GM12891 (cell line): ENCODE measurements around the gene KCNJ1.
A peak's percentile ranks its signal among the peaks of the same experiment; 100 is the strongest.

Experiments used
- DNase-seq: peaks from one replicate; pipeline ENCODE4 v3.0.0; 2011; ENCODE audit warnings: low spot score; ENCODE audit not compliant: insufficient read length
- FAIRE-seq: peaks from 2 replicates; lab custom pipeline; 2011; peaks lifted over from hg19 to GRCh38; lab: Jason Lieb, UNC
- PAX5 ChIP-seq: IDR thresholded peaks from 2 replicates; pipeline ENCODE4 v1.6.1; 2011; ENCODE audit warnings: low read length, moderate library complexity, mild to moderate bottlenecking; ENCODE audit not compliant: insufficient read depth, severe bottlenecking
- POLR2A ChIP-seq: IDR thresholded peaks from 2 replicates; pipeline ENCODE4 v1.6.1; 2011; ENCODE audit warnings: low read depth, low read length, control low read depth
- POLR2AphosphoS5 ChIP-seq: IDR thresholded peaks from 2 replicates; pipeline ENCODE4 v1.6.1; 2011; ENCODE audit warnings: low read depth, low read length, control low read depth
- POU2F2 ChIP-seq: IDR thresholded peaks from 2 replicates; pipeline ENCODE4 v1.6.1; 2011; ENCODE audit warnings: low read depth, mild to moderate bottlenecking, control low read depth, low read length, moderate library complexity
- SPI1 ChIP-seq: IDR thresholded peaks from 2 replicates; pipeline ENCODE4 v1.6.1; 2011; ENCODE audit warnings: low read depth, low read length, control low read depth
- TAF1 ChIP-seq: IDR thresholded peaks from 2 replicates; pipeline ENCODE4 v1.6.1; 2011; ENCODE audit warnings: low read depth, low read length, control low read depth

KCNJ1 gene

DNA sequence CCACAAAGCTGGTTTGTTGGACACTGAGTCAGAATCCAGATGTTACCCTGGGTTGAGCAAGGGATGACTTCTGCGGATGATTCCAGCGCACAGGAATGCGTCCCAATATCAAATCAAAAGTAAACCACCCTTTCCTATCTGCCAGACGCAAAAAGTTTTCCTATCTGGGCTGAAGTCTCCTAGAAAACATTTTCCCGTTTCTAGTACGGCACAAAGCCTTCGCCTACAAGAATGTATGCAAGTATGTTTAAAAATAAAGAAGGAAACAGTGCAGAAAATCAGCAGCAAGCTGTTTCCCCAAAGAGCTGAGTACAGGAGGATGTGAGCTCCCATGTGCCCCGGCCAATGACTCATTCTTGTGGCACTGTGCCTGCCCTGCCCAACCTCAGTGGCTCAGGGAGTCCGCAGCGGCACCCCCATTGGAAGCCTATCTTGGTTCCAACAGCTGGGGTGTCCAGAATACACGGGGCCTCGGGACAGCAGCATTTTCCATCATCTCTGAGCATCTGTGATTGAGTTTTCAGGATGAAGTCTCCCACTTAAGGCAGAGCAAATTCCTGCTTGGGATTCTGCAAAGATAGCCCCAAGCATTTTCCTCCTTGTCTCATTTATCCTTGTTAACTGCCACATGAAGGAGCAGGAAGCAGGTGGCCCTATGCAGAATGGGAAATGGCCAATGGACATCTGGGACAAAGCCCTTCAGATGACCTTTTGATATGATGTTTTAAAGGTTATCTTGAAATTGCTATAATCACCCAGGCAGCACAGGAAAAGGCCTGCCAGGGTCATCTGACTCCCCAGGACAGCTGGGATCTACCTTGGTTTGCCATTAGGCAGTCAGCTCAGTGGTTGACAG lies 41.5 kb upstream of the KCNJ1 start:
- no peak for TF ChIP-seq SPI1
- no peak for TF ChIP-seq POLR2AphosphoS5
- TF ChIP-seq PAX5 = no peak
- TF ChIP-seq POU2F2 = no peak
- TF ChIP-seq TAF1 = no peak
- TF ChIP-seq POLR2A = no peak
- no peak for DNase-seq
- no peak for FAIRE-seq

DNA sequence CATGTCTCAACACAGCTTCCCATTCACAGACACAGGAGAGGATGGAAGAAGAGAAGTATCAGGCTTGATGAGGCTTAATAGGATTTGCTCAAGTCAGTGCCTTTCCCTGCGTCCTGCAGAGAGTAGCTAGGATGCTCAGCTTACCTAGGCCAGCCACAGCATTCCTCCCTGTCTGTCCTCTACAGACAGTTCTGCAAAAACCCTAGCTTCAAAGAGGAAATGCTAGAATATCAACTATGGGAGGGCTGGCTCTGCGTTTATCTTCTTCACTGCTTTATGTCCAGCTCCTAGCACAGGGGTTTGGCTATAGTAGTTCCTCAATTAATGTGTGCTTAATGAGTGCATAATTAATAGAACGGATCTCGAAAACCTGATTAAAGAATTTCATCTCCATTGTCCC lies 40.5 kb upstream of the KCNJ1 start:
- DNase-seq (no peak), FAIRE-seq (no peak)
- TF ChIP-seq POLR2A (no peak), TAF1 (no peak), POU2F2 (no peak), POLR2AphosphoS5 (no peak), PAX5 (no peak), SPI1 (no peak)

DNA sequence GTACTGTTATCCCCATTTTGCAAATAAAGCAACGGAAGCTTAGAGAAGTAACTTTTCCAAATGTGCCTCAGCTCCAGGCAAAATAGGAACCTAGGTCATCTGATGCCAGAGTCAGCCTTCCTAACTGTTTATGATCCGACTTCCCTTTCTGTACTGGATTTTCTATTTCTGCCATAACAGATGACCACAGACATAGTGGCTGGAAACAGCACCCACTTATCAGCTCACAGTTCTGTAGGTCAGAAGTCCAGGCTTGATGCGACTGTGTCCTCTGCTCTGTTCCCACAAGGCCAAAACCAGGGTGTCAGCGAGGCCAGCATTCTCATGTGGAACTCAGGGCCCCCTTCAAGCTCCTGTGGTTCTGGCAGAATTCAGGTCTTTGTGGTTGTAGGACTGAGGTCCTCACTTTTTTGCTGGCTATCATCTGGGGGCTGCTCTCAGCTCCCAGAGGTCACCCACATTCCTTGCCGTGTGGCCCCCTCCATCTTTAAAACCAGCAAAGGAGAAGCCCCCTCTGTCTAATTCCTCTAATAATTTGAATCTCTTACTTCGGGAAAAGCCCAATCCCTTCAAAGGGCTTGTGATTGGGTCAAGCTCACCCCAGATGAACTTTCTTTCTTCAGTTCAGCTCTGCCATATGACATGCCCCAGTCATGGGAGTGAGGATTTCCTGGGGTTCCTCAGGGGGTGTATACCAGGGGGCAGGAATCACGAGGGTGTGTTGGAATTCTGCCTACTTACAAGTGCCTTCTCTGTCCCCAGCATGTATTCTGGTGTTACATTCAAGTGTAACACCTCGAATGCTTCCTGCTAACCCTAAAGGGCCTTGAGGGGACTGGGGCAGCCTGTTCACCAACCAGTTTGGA lies 39.3 kb upstream of the KCNJ1 start:
- TF ChIP-seq SPI1 (no peak), POLR2A (no peak), TAF1 (no peak), POLR2AphosphoS5 (no peak), PAX5 (no peak), POU2F2 (no peak)
- FAIRE-seq = no peak
- DNase-seq = no peak

DNA sequence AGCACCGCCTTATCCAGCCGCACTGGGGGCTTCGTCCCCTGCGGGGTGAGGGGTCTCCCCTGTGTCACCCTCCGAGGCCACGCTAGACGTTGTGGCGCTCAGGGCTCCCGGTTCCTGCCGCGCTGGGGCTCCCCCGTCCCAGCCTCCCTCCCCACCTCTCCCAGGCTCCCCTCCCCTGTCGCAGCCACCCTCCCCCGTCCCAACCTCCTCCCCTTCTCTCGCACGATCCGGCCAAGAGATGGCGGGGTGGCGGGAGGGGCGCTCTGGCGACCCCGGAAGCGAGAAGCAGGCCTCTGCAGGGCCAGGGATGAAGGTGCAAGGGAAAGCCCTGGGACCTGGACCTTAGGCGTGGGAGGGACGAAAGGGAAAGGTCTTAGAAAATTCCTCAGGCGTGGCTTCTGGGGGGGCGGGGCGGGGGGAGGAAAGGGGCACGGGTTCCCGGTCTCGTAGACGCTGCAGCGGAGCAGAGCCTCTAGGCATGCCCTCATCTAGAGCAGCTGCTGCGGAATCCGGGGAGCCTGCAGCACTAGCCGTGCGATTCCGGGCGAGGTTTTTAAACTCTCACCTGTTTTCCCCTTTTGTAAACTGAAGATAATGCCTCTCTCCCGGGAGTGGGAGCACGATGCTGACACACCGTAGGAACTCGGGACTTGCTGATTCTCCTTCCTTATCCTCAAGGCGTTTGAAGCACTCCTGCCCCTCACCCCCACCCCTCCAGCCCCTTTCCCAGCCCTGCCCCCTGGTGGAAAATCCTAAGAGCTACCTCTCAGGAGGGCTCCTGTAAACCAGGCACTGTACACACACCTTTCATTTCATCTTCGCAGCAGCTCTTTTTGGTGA lies 38.5 kb upstream of the KCNJ1 start:
- FAIRE-seq = peak; percentile 43
- peak; percentile 58 for DNase-seq
- TF ChIP-seq TAF1 = no peak
- no peak for TF ChIP-seq POLR2A
- no peak for TF ChIP-seq POLR2AphosphoS5
- no peak for TF ChIP-seq POU2F2
- TF ChIP-seq SPI1 = no peak
- no peak for TF ChIP-seq PAX5

DNA sequence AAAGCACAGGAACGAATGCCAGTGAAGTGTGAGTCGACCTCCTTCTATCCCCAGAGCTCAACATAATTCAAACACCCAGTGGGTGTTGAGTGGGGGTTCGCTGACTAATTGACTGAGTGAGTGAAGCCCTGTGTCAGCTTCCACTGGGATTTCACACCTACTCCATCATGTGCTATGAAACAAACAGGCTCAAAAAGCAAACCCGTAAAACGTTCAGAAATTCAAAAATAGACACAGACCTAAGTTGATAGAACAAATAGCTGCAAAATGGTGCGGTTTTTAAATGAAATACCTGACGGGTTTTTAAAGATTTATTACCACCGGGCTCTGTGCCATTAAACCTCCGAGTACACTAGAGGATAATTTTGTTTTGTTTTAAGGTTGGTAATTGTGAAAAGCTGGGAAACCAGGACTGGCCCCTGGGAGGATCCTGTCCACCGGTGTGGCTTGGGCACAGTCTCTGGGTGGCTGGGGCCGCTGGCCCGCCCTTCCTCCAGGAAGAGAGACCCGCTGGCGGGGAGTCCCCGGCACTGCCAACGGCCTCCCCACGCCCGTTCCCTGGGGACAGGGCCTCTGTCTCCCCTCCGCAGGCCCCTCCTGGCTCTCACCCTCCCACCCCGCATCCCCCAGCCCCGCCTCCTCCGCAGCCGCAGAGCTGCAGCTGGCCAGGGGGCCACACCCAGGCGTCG lies 37.7 kb upstream of the KCNJ1 start:
- TF ChIP-seq POLR2AphosphoS5 = no peak
- TF ChIP-seq POU2F2 = no peak
- no peak for TF ChIP-seq POLR2A
- no peak for TF ChIP-seq TAF1
- TF ChIP-seq SPI1 = no peak
- TF ChIP-seq PAX5 = no peak
- DNase-seq (peak; percentile 48), FAIRE-seq (no peak)

DNA sequence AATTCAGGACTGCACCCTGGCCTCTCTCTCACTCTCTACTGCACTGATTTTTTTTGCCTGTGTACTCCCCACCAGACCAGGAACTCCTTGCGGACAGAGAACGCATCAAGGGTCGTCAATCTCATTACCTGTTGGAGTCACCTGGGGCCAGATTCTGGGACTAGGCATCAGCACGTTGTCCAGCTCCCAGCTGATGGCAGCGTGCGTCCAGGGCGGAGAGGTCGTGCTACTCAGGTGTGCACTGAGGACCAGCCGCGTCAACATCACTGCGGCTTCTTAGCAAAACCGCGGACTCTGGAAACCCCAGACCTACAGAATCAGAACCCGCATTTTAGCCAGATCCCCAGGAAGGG lies 37.2 kb upstream of the KCNJ1 start:
- DNase-seq (no peak), FAIRE-seq (no peak)
- TF ChIP-seq SPI1 = no peak

DNA sequence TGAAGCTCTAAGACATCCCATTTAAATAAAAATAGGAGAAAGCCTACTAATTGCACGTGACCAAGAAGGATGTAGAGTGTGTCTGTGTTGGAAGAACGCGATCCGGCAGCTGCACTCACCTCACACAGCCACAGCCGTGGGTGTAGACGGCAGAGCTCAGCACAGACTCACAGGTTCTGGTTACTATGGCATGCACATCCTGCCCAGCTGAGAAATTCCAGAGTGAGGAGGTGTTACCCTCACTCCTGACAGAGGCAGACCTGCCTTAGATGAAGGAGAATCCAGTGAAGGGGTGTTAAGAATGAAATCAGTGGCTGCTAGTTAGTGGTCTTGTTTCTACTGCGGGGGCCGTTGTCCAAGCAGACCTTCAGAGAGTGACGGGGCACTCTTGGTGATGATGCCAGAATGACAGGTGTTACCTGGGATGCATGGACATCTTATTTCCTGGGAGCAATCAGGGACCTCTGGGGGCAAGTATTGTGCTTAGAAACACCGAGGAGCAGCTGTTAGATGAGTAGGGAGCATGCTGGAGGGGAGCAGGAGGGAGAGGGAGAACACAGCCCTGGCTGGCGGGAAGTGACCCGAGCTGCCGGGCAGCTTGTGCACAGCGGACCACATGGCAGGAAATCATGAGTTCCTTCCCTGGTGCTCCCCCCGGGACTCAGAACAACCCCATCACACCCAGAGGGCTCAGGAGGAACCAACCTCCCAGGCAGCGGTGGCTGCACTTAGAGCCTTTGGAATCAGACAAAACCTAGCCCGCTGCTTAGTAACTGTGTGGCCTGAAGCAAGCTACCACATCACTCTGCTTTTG lies 36.4 kb upstream of the KCNJ1 start:
- no peak for FAIRE-seq
- no peak for TF ChIP-seq POLR2AphosphoS5
- no peak for TF ChIP-seq TAF1
- no peak for TF ChIP-seq POU2F2
- no peak for TF ChIP-seq PAX5
- no peak for TF ChIP-seq SPI1
- TF ChIP-seq POLR2A = no peak
- no peak for DNase-seq

DNA sequence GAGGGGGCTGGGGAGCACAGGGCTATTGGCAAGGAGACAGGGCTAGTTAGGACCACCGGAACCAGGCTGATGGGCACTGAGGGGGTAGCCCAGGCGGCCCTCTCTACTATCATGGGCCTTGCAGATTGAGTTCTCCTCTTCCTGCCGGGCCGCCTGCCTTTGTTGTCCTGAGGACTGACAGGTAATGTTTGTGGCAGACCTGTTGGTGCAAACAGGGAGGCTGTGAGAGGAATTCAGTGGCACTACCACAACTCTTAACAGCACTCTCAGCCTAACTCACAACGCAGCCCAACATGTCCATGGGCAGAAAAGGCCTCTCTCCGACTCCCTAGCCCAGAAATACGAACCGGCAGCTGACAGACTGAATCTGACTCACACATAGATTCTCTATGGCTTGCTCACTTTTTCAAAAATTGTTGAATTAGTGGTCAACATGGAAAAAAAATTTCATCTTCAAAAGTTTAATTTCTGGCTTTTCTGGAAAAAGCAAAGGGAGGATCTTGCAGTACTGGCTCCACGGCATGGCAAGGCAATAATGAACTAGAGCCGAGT lies 35.5 kb upstream of the KCNJ1 start:
- FAIRE-seq (no peak), DNase-seq (no peak)
- TF ChIP-seq PAX5 = no peak
- no peak for TF ChIP-seq POLR2AphosphoS5
- no peak for TF ChIP-seq SPI1
- no peak for TF ChIP-seq POU2F2
- no peak for TF ChIP-seq POLR2A
- TF ChIP-seq TAF1 = no peak
